HFFc6 (cell line): ENCODE data around the gene CDR2L. TPM values are rescaled to one million over a fixed set of nuclear protein-coding genes. Genes with fewer than 3 reads are reported as not detected.

Source experiments
- DNase-seq: peaks from one replicate; pipeline ENCODE4 v3.0.0-alpha.2; 2018
- H3K27ac Mint-ChIP-seq: 2 replicates; pipeline ENCODE4 v1.8.0; 2020; ENCODE audit warnings: mild to moderate bottlenecking, mixed read lengths
- H3K27me3 Mint-ChIP-seq: 2 replicates; pipeline ENCODE4 v1.8.0; 2021; ENCODE audit warnings: mild to moderate bottlenecking, moderate library complexity, mixed read lengths; ENCODE audit not compliant: insufficient read depth
- H3K36me3 Mint-ChIP-seq: 2 replicates; pipeline ENCODE4 v1.8.0; 2021; ENCODE audit warnings: low read depth, mixed read lengths
- H3K4me1 Mint-ChIP-seq: 2 replicates; pipeline ENCODE4 v1.8.0; 2020; ENCODE audit warnings: low read depth, mixed read lengths
- H3K4me3 Mint-ChIP-seq: 2 replicates; pipeline ENCODE4 v1.8.0; 2020; ENCODE audit warnings: mild to moderate bottlenecking, moderate library complexity, mixed read lengths
- H3K9me3 Mint-ChIP-seq: 2 replicates; pipeline ENCODE4 v1.8.0; 2020; ENCODE audit warnings: mild to moderate bottlenecking, mixed read lengths
- CTCF ChIP-seq: fragments of 200-600 bp; sonication (generic); IDR thresholded peaks from 2 replicates; pipeline ENCODE4 v1.5.0; 2021; ENCODE audit warnings: antibody characterized with exemption, mild to moderate bottlenecking
- total RNA-seq, 6 experiments: library from RNA; stranded (reverse); fragmentation: NEBNext Ultra II Directional; extraction: Animal tissue kit (Norgen Biotek cat#: 25700); gene quantifications; 2 replicates in 1 of 6; 3 replicates in 5 of 6; pipeline ENCODE4 v1.2.3, GENCODE V29; 2021

The CDR2L gene
- total RNA-seq, 6 experiments from 2014 or later = 27.5 to 35.8 (median 30.4) TPM

- TF ChIP-seq CTCF = peak; percentile 39; the same call in 1 of the 2 replicates
- peak; percentile 95 for DNase-seq
- peak within 1 kb of the TSS; percentile 98 for H3K4me3 Mint-ChIP-seq
- H3K9me3 Mint-ChIP-seq = no peaks in the 10 kb centered on the region
- H3K27me3 Mint-ChIP-seq = peaks cover 3% of the 10 kb centered on the region
- H3K4me1 Mint-ChIP-seq = peaks cover 34% of the 10 kb centered on the region
- H3K27ac Mint-ChIP-seq = peak within 1 kb of the TSS; percentile 97
- H3K36me3 Mint-ChIP-seq = peaks cover 2% of the 10 kb centered on the region
Observed at GRCh38 chr17:75046407-75047289, 59.2 kb downstream of the CDR2L start, which contains the start of the genes ATP5PD and KCTD2. Gene ATP5PD, minus strand, starts transcription at chr17:75046969. Its CDS starts 4,319 bp downstream, at chr17:75042650. Gene KCTD2, plus strand, starts transcription at chr17:75047225. Its CDS starts 26 bp downstream, at chr17:75047251.

- peaks cover 10% of the 10 kb centered on the region for H3K36me3 Mint-ChIP-seq
- DNase-seq = no peak
- TF ChIP-seq CTCF = no peak
- peak overlapping the region; percentile 94 for H3K4me3 Mint-ChIP-seq
- H3K27me3 Mint-ChIP-seq = peaks cover 3% of the 10 kb centered on the region
- no peaks in the 10 kb centered on the region for H3K9me3 Mint-ChIP-seq
- peaks cover 34% of the 10 kb centered on the region for H3K4me1 Mint-ChIP-seq
- peak overlapping the region; percentile 44 for H3K27ac Mint-ChIP-seq
Observed at GRCh38 chr17:75047398-75048098, 60.1 kb downstream of the CDR2L start.

- no peak for TF ChIP-seq CTCF
- Mint-ChIP-seq H3K27ac (peak overlapping the region; percentile 44; the same call in 1 of the 2 replicates), H3K36me3 (peaks cover 17% of the 10 kb centered on the region), H3K27me3 (peaks cover 3% of the 10 kb centered on the region), H3K4me3 (peak overlapping the region; percentile 94), H3K9me3 (no peaks in the 10 kb centered on the region), H3K4me1 (peaks cover 34% of the 10 kb centered on the region)
- DNase-seq = no peak
Observed at GRCh38 chr17:75048249-75048878, 60.9 kb downstream of the CDR2L start.

- Mint-ChIP-seq H3K27me3 (peaks cover 3% of the 10 kb centered on the region), H3K27ac (no peak overlapping the region), H3K4me1 (peaks cover 30% of the 10 kb centered on the region), H3K9me3 (no peaks in the 10 kb centered on the region), H3K4me3 (no peak overlapping the region), H3K36me3 (peaks cover 19% of the 10 kb centered on the region)
- no peak for DNase-seq
- TF ChIP-seq CTCF = no peak
Observed at GRCh38 chr17:75049057-75049456, 61.6 kb downstream of the CDR2L start.

- DNase-seq = no peak
- Mint-ChIP-seq H3K36me3 (peaks cover 22% of the 10 kb centered on the region), H3K9me3 (no peaks in the 10 kb centered on the region), H3K27ac (no peak overlapping the region), H3K4me3 (no peak overlapping the region), H3K27me3 (peaks cover 3% of the 10 kb centered on the region), H3K4me1 (peaks cover 27% of the 10 kb centered on the region)
- no peak for TF ChIP-seq CTCF
Observed at GRCh38 chr17:75049706-75050105, 62.3 kb downstream of the CDR2L start.
